ENCODE results near the gene HDHD3.

GRCh38 chr9:113399646-113400200 is 22.9 kb upstream of the HDHD3 start:
- TF ChIP-seq CTCF (IDR thresholded peaks at IDR 0.05) (no peak), POLR2A (IDR thresholded peaks at IDR 0.05) (no peak)

Data from suprapubic skin (tissue), 3 donors.